GM06990 (cell line): ENCODE measurements around the gene EN2.

Experiments
- DNase-seq: peaks from one replicate; pipeline ENCODE4 v3.0.0-alpha.2; 2011; ENCODE audit not compliant: insufficient read length; ENCODE audit errors: extremely low read depth
- H3K27me3 ChIP-seq: replicated peaks from 2 replicates; pipeline ENCODE4 v1.6.0; 2011; ENCODE audit warnings: low read length; ENCODE audit not compliant: control insufficient read depth, insufficient read depth
- H3K36me3 ChIP-seq: 2 replicates; pipeline ENCODE4 v1.5.1; 2011; ENCODE audit warnings: low read length; ENCODE audit not compliant: control insufficient read depth, insufficient read depth
- H3K4me3 ChIP-seq: replicated peaks from 2 replicates; pipeline ENCODE4 v1.5.1; 2011; ENCODE audit warnings: low read depth, mild to moderate bottlenecking, control low read depth, low read length
- TF ChIP-seq, protein P1 (sequence below): IDR thresholded peaks from 2 replicates; pipeline ENCODE4 v1.5.1; 2011; ENCODE audit warnings: low read length, control low read depth, mild to moderate bottlenecking, inconsistent platforms; ENCODE audit not compliant: insufficient read depth, poor library complexity, severe bottlenecking

The EN2 gene

DNA sequence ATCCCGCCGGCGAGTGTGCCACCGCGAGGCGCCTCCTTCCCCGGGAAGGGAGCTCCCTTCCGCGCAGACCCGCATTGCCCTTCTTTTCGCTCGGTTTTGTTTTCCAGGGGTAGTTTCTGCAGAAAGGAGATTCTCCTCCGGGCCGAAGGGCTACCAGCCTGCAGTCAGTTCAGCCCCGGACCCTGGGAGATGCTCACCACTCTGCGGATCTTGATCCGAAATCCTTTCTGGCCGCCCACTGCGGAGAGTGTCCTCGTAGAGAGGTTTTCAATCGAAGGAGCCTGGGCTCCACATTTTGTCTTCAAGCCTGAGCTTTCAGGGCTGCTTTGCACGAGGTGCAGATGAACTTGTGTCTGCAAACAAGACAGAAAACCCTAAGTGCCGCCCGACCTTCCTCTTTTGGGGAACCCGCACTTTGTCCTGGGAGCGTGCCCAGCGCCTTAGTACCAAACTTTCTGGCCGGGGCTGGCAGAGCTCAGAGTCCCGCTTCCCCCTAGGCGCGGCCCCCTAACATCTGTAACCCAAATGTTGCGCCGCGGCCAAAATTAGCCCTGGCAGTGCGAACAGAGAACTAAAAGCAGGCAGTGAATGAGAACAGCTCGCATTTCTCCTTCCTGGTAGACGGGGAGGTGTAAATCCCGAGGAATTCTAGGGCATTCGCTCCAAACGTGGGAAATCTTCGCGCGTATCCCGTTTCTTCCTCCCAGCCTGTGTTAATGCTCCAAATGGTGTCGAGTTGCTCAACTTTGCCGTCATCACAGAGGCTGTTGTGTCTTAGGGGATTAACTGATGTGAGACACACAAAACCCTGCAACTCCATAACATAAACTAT is 6.7 kb upstream of the EN2 start:
- H3K27me3 ChIP-seq: peaks cover 4% of the 10 kb centered on the region
- no peaks in the 10 kb centered on the region for H3K36me3 ChIP-seq
- DNase-seq: no peak
- TF ChIP-seq, protein P1, sequence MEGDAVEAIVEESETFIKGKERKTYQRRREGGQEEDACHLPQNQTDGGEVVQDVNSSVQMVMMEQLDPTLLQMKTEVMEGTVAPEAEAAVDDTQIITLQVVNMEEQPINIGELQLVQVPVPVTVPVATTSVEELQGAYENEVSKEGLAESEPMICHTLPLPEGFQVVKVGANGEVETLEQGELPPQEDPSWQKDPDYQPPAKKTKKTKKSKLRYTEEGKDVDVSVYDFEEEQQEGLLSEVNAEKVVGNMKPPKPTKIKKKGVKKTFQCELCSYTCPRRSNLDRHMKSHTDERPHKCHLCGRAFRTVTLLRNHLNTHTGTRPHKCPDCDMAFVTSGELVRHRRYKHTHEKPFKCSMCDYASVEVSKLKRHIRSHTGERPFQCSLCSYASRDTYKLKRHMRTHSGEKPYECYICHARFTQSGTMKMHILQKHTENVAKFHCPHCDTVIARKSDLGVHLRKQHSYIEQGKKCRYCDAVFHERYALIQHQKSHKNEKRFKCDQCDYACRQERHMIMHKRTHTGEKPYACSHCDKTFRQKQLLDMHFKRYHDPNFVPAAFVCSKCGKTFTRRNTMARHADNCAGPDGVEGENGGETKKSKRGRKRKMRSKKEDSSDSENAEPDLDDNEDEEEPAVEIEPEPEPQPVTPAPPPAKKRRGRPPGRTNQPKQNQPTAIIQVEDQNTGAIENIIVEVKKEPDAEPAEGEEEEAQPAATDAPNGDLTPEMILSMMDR: no peak
- no peak overlapping the region for H3K4me3 ChIP-seq

GRCh38 chr7:155451840-155452239 is 6.1 kb upstream of the EN2 start:
- Histone ChIP-seq H3K27me3 (peaks cover 4% of the 10 kb centered on the region), H3K4me3 (no peak overlapping the region), H3K36me3 (no peaks in the 10 kb centered on the region)
- TF ChIP-seq, protein P1: no peak
- no peak for DNase-seq

DNA sequence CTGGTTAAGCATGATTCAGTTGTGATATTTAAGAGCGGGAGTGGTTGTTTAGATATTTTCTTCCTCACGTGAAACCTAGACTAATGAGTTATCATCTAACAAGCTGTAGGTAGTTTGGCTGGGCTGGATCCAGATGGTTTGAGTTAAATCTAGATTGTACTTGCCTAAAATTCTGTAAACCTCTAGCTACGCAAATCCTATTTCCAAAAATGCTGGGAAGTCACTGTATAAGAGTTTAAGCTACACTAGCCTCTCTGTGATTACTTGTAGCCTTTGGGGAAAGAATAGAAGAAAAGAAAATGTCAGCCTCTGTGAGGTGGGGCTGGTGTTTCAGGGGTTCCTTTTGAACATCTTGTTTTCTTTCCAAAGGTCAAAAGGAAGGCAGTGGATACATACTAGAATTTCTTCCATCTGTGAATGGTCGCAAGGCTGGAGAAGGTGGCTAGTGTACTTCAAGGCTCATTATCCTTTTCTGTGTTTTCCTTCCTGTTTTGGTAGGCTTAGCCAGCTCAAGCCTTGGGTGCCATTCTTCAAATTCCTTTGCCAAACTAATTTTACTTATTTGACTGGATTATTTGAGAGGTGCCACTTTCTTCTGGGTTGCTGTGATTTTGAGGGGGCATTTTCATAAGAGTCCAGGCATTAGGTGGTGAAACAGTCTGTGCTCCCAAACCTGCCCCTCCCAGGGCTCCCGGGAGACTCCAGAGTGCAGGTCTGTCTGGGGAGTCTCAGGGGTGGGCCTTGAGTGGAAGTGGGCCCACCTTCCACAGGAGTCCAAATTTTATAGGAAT is 5.2 kb upstream of the EN2 start:
- H3K4me3 ChIP-seq: no peak overlapping the region

DNA sequence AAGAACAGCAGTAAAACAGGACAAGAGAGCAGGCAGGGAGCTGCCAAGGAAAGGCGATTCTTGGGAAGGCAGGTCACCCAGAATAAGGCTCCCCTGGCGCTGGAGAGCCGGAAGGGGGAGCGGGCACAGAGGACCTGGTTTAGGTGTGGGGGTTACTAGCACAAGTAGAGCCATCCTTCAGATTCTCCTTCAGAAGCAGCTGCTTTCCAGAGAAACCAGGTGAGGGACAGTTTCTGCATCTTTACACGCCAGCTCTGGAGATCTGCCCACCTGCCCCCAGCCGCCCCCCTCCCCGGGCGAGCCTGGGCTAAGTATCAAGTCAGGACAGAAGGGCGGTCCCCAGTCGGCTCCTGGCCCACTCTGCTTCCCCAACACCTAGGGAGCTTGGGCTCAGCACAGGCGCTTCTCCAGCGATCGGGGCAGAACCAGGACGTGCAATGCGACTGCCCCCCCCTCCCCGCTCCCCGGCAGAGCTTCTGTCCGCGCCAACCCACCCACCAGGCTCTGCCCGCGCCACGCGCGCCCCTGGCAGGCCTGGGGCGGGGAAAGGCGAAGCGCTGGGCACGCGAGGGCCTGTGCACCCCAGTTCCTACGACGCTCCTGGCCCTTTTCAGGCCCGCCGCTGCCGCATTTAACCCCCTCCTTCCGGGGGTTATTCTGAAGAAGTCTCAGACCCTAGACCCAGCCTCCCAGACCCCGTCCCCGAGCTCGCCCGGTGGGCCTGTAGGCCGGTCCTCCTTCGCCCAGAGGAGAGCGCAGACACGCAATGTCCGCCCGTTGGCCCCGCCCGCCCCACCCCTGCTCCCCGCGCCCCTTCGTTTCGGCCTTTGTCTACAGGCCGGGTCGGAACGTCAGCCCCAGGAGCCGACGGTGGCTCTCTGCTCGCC is 4.4 kb upstream of the EN2 start:
- TF ChIP-seq, protein P1: no peak
- DNase-seq: no peak
- H3K4me3 ChIP-seq: no peak overlapping the region
- peaks cover 2% of the 10 kb centered on the region for H3K27me3 ChIP-seq
- H3K36me3 ChIP-seq: no peaks in the 10 kb centered on the region

More for the DNA sequence above, 5.2 kb upstream of the EN2 start:
- H3K36me3 ChIP-seq: no peaks in the 10 kb centered on the region
- TF ChIP-seq, protein P1: no peak
- peaks cover 4% of the 10 kb centered on the region for H3K27me3 ChIP-seq
- no peak for DNase-seq
